Mammary epithelial cell (primary cell): Measurements from ENCODE around the gene KRTAP22-1.

Source experiments
- EZH2 ChIP-seq: IDR thresholded peaks from 2 replicates; pipeline ENCODE4 v1.6.1; 2012; ENCODE audit warnings: low read length, inconsistent platforms, borderline replicate concordance
- TF ChIP-seq, protein P1 (sequence below), 2 donors: IDR thresholded peaks in 1 of 2; conservative IDR thresholded peaks in 1 of 2; 2 replicates each; pipeline ENCODE4 v1.5.1; 2011 to 2012; ENCODE audit warnings: inconsistent platforms in 2 of 2, low read length in 2 of 2, mild to moderate bottlenecking in 2 of 2, control low read depth in 1 of 2, low read depth in 1 of 2; ENCODE audit not compliant: insufficient read depth in 1 of 2; ENCODE audit errors: extremely low read depth in 1 of 2

DNA sequence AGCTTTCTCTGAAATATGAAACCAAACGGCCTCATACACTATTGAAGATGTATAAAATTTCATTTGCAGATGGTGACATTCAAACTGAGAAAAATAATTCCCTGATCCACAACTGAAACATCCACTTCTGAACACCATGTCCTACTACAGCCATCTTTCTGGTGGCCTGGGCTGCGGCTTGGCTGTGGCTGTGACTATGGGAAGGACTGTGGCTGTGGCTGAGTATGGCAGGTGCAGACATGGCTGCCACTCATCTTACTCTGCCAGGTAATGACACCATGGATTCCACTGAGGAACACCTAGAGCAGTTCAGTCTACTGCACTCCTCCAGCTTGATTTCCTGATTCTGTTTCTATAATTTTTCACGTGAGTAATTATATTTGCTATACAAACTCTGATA, 19.6 kb downstream of the KRTAP22-1 start, which contains the start of gene KRTAP20-4:
- TF ChIP-seq, protein P1, sequence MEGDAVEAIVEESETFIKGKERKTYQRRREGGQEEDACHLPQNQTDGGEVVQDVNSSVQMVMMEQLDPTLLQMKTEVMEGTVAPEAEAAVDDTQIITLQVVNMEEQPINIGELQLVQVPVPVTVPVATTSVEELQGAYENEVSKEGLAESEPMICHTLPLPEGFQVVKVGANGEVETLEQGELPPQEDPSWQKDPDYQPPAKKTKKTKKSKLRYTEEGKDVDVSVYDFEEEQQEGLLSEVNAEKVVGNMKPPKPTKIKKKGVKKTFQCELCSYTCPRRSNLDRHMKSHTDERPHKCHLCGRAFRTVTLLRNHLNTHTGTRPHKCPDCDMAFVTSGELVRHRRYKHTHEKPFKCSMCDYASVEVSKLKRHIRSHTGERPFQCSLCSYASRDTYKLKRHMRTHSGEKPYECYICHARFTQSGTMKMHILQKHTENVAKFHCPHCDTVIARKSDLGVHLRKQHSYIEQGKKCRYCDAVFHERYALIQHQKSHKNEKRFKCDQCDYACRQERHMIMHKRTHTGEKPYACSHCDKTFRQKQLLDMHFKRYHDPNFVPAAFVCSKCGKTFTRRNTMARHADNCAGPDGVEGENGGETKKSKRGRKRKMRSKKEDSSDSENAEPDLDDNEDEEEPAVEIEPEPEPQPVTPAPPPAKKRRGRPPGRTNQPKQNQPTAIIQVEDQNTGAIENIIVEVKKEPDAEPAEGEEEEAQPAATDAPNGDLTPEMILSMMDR (conservative IDR thresholded peaks at IDR 0.05 in 1 of 2, IDR thresholded peaks at IDR 0.05 in 1 of 2; ENCODE audit: extremely low read depth in 1 of 2, insufficient read depth in 1 of 2, low read depth in 1 of 2, low read length in 2 of 2): no peak
- no peak for TF ChIP-seq EZH2
